Ishikawa (cell line): ENCODE data around the gene SATB2.
A peak's percentile ranks its signal among the peaks of the same experiment; 100 is the strongest.

Experiments used
- CEBPB ChIP-seq: IDR thresholded peaks from 2 replicates; pipeline ENCODE4 v1.6.1; 2012
- CREB1 ChIP-seq: IDR thresholded peaks from 2 replicates; pipeline ENCODE4 v1.6.1; 2012; ENCODE audit warnings: low read depth
- EGR1 ChIP-seq: IDR thresholded peaks from 2 replicates; pipeline ENCODE4 v1.6.1; 2012
- EP300 ChIP-seq: IDR thresholded peaks from 2 replicates; pipeline ENCODE4 v1.6.1; 2012; ENCODE audit warnings: borderline replicate concordance
- FOXM1 ChIP-seq: IDR thresholded peaks from 2 replicates; pipeline ENCODE4 v1.6.1; 2012; ENCODE audit warnings: low read depth, borderline replicate concordance
- MAX ChIP-seq: IDR thresholded peaks from 2 replicates; pipeline ENCODE4 v1.6.1; 2012
- NFIC ChIP-seq: IDR thresholded peaks from 2 replicates; pipeline ENCODE4 v1.6.1; 2012
- RAD21 ChIP-seq: IDR thresholded peaks from 2 replicates; pipeline ENCODE4 v1.6.1; 2012; ENCODE audit warnings: low read depth
- REST ChIP-seq: IDR thresholded peaks from 2 replicates; pipeline ENCODE4 v1.6.1; 2012; ENCODE audit warnings: low read depth, mild to moderate bottlenecking
- TAF1 ChIP-seq: IDR thresholded peaks from 2 replicates; pipeline ENCODE4 v1.6.1; 2012; ENCODE audit warnings: low read depth, mild to moderate bottlenecking
- TCF12 ChIP-seq: IDR thresholded peaks from 2 replicates; pipeline ENCODE4 v1.6.1; 2012; ENCODE audit warnings: low read depth
- TEAD4 ChIP-seq: IDR thresholded peaks from 2 replicates; pipeline ENCODE4 v1.6.1; 2012
- USF1 ChIP-seq: IDR thresholded peaks from 2 replicates; pipeline ENCODE4 v1.6.1; 2012
- YY1 ChIP-seq: IDR thresholded peaks from 2 replicates; pipeline ENCODE4 v1.6.1; 2012; ENCODE audit warnings: low read depth

SATB2 gene

GRCh38 chr2:199315299-199316179 is 142.2 kb downstream of the SATB2 start:
- no peak for TF ChIP-seq EGR1
- no peak for TF ChIP-seq RAD21
- TF ChIP-seq TEAD4 = no peak
- peak; percentile 89 for TF ChIP-seq REST
- TF ChIP-seq EP300 = no peak
- TF ChIP-seq TCF12 = no peak

- TF ChIP-seq EGR1 (no peak), MAX (no peak), REST (no peak), TEAD4 (no peak), CREB1 (no peak), NFIC (no peak)
Measured at GRCh38 chr2:199312931-199313330, 144.8 kb downstream of the SATB2 start.

GRCh38 chr2:199310771-199311585 is 146.8 kb downstream of the SATB2 start:
- TF ChIP-seq REST = no peak
- TF ChIP-seq FOXM1 = no peak
- no peak for TF ChIP-seq MAX
- TF ChIP-seq EP300 = no peak
- TF ChIP-seq TEAD4 = no peak
- no peak for TF ChIP-seq USF1
- TF ChIP-seq CEBPB = no peak
- TF ChIP-seq NFIC = no peak
- no peak for TF ChIP-seq YY1
- TF ChIP-seq RAD21 = no peak
- no peak for TF ChIP-seq TCF12
- TF ChIP-seq EGR1 = no peak
- TF ChIP-seq TAF1 = no peak

GRCh38 chr2:199309973-199310372 is 147.8 kb downstream of the SATB2 start:
- TF ChIP-seq CREB1 (no peak), YY1 (no peak), USF1 (no peak), CEBPB (no peak), MAX (no peak), TEAD4 (no peak)
